Muscle layer of duodenum (tissue), 2 donors: ENCODE measurements around the gene SLX4IP.

Source experiments
- H3K27ac ChIP-seq: one replicate; pipeline ENCODE4 v1.7.0; 2013; ENCODE audit warnings: mild to moderate bottlenecking, low read length
- H3K27me3 ChIP-seq: one replicate; pipeline ENCODE4 v1.7.0; 2013; ENCODE audit warnings: low read depth, mild to moderate bottlenecking, control low read depth, low read length
- H3K36me3 ChIP-seq, 2 donors: one replicate each; pipeline ENCODE4 v1.7.0; 2013; ENCODE audit warnings: low read length in 2 of 2, control low read depth in 1 of 2, mild to moderate bottlenecking in 1 of 2; ENCODE audit not compliant: insufficient read depth in 2 of 2, control insufficient read depth in 1 of 2
- H3K4me1 ChIP-seq, 2 donors: one replicate each; pipeline ENCODE4 v1.7.0; 2013; ENCODE audit warnings: low read length in 2 of 2, mild to moderate bottlenecking in 2 of 2, control low read depth in 1 of 2, moderate library complexity in 1 of 2; ENCODE audit not compliant: insufficient read depth in 2 of 2, control insufficient read depth in 1 of 2
- H3K4me3 ChIP-seq, 2 donors: one replicate each; pipeline ENCODE4 v1.7.0; 2013; ENCODE audit warnings: low read length in 2 of 2, low read depth in 1 of 2, mild to moderate bottlenecking in 1 of 2
- H3K9me3 ChIP-seq, 2 donors: one replicate each; pipeline ENCODE4 v1.7.0; 2013; ENCODE audit warnings: low read length in 2 of 2, control low read depth in 1 of 2, mild to moderate bottlenecking in 1 of 2; ENCODE audit not compliant: control insufficient read depth in 1 of 2
- donor health status: healthy.

The SLX4IP gene

DNA sequence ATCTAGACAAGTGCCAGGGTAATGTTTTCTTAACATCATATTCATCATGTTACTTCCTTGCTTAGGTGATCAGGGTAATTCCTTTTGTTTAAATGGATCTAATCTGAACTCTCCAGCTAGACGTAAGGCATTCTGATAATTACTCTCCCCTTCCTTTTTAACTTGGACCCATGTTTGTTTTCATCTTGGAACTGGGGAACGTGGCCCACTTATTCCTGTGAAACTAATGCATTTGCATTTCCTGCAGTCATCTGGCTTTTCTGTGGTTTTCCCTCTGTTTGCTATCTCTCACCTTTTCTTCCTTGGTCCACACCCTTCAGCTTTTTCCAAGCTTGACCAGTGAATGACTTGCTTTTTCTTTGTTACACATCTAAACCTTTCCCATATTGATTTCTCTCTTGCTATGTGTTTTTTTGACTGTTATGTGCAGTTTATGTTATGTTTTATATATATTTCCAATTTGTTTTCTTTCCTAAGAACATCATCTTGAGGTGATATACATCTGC lies 33.3 kb downstream of the SLX4IP start:
- Histone ChIP-seq H3K4me3 (no peak overlapping the region), H3K9me3 (no peaks in the 10 kb centered on the region), H3K36me3 (no peaks in the 10 kb centered on the region), H3K27me3 (no peaks in the 10 kb centered on the region), H3K27ac (no peak overlapping the region), H3K4me1 (peaks cover 0 to 15% of the 10 kb centered on the region in 2 donors)

DNA sequence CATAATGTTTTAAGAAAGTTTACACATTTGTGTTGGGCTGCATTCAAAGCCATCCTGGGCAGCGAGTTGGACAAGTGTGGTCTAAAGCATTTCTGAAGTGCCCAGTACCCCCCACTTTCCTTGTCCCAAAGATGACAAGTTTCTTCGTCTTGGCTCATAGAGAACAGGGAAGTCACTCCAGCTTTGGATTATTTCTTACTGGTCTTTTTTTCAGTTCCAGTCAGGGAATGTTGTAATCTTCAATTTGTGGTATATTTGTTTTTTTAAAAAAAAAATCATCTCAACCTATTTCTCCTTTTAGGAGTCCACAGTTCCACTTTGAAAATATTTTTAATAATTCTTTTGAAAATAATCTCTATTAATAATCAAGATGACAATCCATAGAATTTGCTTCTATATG lies 34.0 kb downstream of the SLX4IP start:
- H3K4me1 ChIP-seq: peaks cover 0 to 15% of the 10 kb centered on the region in 2 donors

DNA sequence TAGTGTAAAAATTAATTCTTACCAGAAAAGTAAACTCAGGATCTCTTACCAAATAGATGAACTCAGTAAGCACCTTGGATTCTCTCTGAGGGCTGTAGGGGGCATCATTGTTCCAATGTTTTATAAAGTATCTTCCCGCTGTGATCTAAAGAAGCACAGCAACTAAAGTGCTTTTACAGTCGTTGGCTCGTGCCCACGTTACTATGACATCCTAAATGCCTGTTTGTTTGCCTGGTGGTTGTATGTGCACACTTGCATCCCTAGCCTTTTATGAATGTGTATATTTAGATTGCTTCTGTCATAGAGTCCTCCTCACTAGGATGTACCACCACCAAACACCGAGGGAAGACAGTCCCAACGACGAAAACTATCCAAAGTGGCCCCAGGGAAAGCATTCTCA lies 34.5 kb downstream of the SLX4IP start:
- no peaks in the 10 kb centered on the region for H3K27me3 ChIP-seq
- no peaks in the 10 kb centered on the region for H3K9me3 ChIP-seq
- H3K27ac ChIP-seq: no peak overlapping the region
- peaks cover 0 to 19% of the 10 kb centered on the region in 2 donors for H3K4me1 ChIP-seq
- H3K4me3 ChIP-seq: no peak overlapping the region
- H3K36me3 ChIP-seq: no peaks in the 10 kb centered on the region

More for the DNA sequence above, 34.0 kb downstream of the SLX4IP start:
- Histone ChIP-seq H3K4me3 (no peak overlapping the region), H3K36me3 (no peaks in the 10 kb centered on the region), H3K27ac (no peak overlapping the region), H3K9me3 (no peaks in the 10 kb centered on the region), H3K27me3 (no peaks in the 10 kb centered on the region)

DNA sequence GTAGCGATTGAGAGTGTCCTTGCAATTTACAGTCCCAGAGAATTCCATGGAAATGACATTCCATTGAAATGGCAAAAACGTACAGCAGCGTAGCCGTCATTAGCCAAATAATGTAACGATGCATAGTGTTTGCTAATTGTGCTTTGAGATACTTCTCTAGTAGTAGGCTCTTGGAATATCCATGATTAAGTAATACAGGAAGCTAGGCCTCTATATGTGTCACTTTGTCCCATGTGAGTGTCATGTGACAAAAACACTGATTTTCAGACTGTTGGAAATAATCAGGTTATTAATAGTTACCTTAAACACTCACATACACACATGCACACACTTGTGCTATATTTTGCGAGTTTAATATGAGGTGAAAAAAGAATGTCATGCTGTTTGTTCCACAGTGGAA lies 35.2 kb downstream of the SLX4IP start:
- H3K36me3 ChIP-seq: no peaks in the 10 kb centered on the region
- no peak overlapping the region for H3K4me3 ChIP-seq
- no peaks in the 10 kb centered on the region for H3K9me3 ChIP-seq
- no peak overlapping the region for H3K27ac ChIP-seq
- H3K4me1 ChIP-seq: peaks cover 0 to 19% of the 10 kb centered on the region in 2 donors
- no peaks in the 10 kb centered on the region for H3K27me3 ChIP-seq

DNA sequence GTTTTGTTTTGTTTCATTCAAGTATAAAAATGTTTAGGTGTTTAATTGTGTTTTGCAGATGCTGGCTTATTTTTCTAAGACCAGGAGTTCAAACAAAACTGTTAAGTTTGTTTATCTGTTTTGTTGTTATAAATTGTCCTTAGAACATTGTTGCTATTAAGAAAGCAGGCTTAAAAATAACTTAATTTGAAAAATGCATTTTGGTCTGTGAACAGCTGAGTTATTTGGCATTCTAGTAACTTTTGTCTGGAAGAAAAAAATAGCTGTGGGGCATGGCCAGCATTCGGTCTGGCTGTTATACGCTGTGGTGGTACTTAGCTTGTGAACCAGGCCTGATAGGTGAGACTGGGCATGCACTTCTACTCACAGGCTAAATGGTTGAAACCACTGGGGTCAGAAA lies 37.8 kb downstream of the SLX4IP start:
- no peaks in the 10 kb centered on the region for H3K27me3 ChIP-seq
- H3K9me3 ChIP-seq: no peaks in the 10 kb centered on the region
- no peaks in the 10 kb centered on the region for H3K36me3 ChIP-seq
- no peak overlapping the region for H3K27ac ChIP-seq
- H3K4me3 ChIP-seq: no peak overlapping the region
- H3K4me1 ChIP-seq: peaks cover 0 to 18% of the 10 kb centered on the region in 2 donors

DNA sequence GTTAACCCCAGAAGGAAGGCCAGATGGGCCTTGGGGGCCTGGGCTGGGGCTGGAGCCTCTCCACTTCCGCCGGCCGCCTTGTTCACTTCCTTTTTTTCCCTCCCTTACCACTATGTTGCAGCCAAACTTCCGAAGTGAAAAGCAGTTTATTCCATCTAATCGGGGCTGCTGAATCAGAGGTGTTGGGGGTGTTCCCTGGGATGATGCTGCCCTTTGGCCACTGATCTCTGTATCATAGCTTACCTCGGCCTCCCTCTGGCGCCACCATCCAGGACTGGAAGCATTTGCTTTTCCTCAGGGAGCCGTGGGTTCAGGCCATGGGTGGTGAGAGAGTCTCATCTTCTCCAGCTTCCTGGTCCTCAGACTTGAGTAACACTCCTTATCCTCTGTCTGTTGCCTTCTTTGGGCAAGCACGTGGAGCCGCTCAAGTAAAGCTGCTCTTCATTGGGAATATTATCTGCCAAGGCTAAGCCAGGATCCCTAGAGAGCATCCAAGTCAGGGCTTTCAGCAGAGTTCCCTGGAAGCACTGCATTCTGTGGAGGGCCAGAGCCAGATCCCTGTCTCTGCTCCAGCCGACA lies 39.6 kb downstream of the SLX4IP start:
- Histone ChIP-seq H3K36me3 (no peaks in the 10 kb centered on the region), H3K4me1 (peaks cover 0 to 7% of the 10 kb centered on the region in 2 donors), H3K27me3 (no peaks in the 10 kb centered on the region), H3K4me3 (no peak overlapping the region), H3K27ac (no peak overlapping the region), H3K9me3 (no peaks in the 10 kb centered on the region)

DNA sequence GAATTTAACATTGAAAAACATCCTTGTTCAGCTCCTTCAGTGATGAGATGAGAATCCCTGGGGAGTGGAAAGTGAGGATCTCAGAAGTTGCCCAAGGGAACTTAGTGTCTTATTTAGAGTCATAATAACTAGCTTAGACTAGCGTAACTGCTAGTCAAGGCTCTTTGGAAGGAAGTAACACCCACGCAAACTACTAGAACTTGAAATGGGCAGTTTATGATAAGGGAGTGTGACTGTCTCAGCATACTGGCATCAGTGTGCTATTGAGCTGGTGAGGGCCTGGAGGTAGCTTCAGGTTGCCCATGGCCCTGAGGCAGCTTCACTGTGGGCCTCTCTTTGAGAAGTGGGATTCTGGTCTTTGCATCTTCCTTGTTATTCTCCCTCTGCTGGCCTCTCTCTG lies 40.1 kb downstream of the SLX4IP start:
- H3K27ac ChIP-seq: no peak overlapping the region
- no peaks in the 10 kb centered on the region for H3K9me3 ChIP-seq
- peaks cover 0 to 4% of the 10 kb centered on the region in 2 donors for H3K4me1 ChIP-seq
- no peaks in the 10 kb centered on the region for H3K36me3 ChIP-seq
- H3K27me3 ChIP-seq: no peaks in the 10 kb centered on the region
- no peak overlapping the region for H3K4me3 ChIP-seq

DNA sequence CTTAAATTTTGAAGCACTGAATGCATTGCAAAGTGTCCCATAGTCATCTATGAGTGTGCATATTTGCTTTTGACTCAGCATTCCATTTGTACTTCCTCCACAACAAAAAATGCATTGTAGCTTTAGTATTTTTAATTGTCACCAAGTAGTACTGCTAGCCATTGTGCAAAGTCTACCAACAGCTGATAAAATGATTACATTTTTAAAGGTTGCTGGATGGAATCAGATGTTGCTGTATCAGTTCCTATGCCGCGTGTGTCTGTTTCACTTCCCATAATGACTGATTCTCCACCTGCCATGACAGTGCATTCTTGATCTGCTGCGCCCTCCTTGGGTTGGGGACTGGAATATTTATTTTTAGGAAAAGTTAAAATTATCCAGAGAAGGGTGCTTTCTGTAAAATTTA lies 41.2 kb downstream of the SLX4IP start:
- no peaks in the 10 kb centered on the region for H3K27me3 ChIP-seq
- no peak overlapping the region for H3K27ac ChIP-seq
- no peaks in the 10 kb centered on the region for H3K36me3 ChIP-seq
- H3K4me3 ChIP-seq: no peak overlapping the region
- H3K4me1 ChIP-seq: peaks cover 0 to 4% of the 10 kb centered on the region in 2 donors
- H3K9me3 ChIP-seq: no peaks in the 10 kb centered on the region

DNA sequence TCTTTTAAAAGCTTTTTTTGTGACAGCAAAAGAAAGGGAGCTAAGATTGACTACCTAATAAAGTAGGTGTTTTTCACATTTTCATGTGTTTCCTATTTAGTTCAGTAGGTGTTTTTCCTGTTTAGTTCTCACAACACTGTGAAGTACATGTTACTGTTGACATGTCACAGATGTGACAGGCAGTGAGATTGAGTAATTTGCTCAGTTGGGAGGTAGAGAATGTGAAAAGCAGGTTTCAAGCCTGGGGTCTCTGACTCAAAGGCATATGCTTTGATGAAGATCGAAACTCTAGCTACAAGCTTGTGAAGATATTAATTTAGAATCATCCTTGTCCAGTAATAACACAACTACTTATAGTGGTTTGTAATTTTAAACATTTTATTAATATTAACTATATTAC lies 43.1 kb downstream of the SLX4IP start:
- H3K4me1 ChIP-seq: peaks cover 0 to 4% of the 10 kb centered on the region in 2 donors
- H3K4me3 ChIP-seq: no peak overlapping the region
- no peaks in the 10 kb centered on the region for H3K27me3 ChIP-seq
- H3K36me3 ChIP-seq: no peaks in the 10 kb centered on the region
- H3K27ac ChIP-seq: no peak overlapping the region
- H3K9me3 ChIP-seq: no peaks in the 10 kb centered on the region

DNA sequence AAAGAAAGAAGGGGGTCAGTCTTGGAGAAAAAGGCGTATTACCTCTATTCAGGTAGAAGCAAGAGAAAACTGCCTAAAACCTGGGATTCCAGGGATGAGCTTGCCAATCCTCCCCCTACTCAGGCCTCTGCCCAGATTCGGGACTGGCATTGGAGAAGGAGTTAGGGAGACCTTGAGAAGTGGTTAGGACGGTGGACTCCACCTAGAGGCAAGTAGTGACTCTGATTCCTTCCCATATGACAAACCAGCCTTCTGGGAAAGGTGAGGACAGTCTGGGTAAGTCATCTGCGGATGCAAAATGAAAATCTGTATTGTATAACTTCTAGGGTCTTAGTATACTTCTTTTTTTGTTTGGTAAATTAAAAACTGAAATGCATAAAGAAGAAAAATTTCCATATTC lies 43.8 kb downstream of the SLX4IP start:
- H3K36me3 ChIP-seq: no peaks in the 10 kb centered on the region
- H3K27me3 ChIP-seq: no peaks in the 10 kb centered on the region
- H3K4me3 ChIP-seq: no peak overlapping the region
- H3K4me1 ChIP-seq: peaks cover 0 to 4% of the 10 kb centered on the region in 2 donors
- H3K9me3 ChIP-seq: no peaks in the 10 kb centered on the region
- H3K27ac ChIP-seq: no peak overlapping the region

DNA sequence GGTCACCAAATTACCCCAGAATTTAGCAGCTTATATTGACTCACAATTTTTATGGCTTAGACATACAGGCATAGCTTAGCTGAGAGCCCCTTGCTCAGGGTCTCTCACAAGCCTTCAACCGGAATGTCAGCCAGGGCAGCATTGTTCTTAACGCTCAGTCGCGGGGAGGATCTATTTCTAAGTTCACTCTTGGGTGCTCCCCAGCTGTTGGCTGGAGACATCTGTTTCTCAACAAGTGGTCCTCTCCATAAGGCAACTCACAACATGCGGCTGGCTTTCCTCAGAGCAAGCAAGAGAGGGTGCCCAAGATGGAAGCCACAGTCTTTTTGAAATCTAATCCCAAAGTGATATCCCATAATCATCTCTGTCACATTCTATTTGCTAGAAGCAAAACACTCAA lies 46.6 kb downstream of the SLX4IP start:
- Histone ChIP-seq H3K27me3 (no peaks in the 10 kb centered on the region), H3K27ac (no peak overlapping the region), H3K36me3 (no peaks in the 10 kb centered on the region), H3K4me3 (no peak overlapping the region), H3K4me1 (no peaks in the 10 kb centered on the region), H3K9me3 (no peaks in the 10 kb centered on the region)

DNA sequence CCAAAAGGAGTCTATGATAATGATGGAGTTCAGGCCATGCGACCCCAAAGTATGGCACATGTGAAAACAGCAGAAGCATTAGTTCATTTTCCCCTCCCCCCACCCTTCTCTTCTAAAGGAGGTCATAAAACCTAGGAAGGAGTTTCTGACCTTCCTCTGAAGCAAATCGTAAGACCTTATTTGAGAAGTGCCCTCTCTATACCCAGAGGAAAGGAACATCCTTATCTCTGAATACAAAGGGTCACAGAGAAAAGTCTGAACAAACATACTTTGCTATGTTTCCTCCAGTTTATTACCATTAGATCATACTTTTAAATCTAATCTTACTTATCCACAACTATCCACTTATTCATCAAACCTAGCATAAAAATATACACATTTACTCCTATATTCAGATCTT lies 48.6 kb downstream of the SLX4IP start:
- Histone ChIP-seq H3K4me1 (no peaks in the 10 kb centered on the region), H3K36me3 (no peaks in the 10 kb centered on the region), H3K27ac (no peak overlapping the region), H3K4me3 (no peak overlapping the region), H3K27me3 (no peaks in the 10 kb centered on the region), H3K9me3 (no peaks in the 10 kb centered on the region)
